Mucosa of gallbladder (tissue), 1 donor: ENCODE measurements around the gene SUSD6. TPM values are rescaled to one million over a fixed set of nuclear protein-coding genes. Genes with fewer than 3 reads are reported as not detected.
"Not testable (repeated sequence)": the region's sequence is repeated elsewhere in the genome, so short reads cannot be mapped to it uniquely, and the experiment has no call there.

Experiments used
- DNase-seq: peaks from one replicate; pipeline ENCODE4 v3.0.0-alpha.2; 2020; ENCODE audit warnings: low spot score
- total RNA-seq: library from RNA; stranded (reverse); gene quantifications from one replicate; pipeline ENCODE4 v1.2.1, GENCODE V29; 2021
- donor health status: DM: no; HTN: no; CAD: no.

The SUSD6 gene
- total RNA-seq, 1 donor from 2014 or later, result 85.1 TPM

GRCh38 chr14:69694730-69695281 is 83.4 kb downstream of the SUSD6 start:
- DNase-seq, result no peak

- no peak for DNase-seq
Observed at GRCh38 chr14:69695322-69696203, 84.2 kb downstream of the SUSD6 start.

GRCh38 chr14:69696204-69696527 is 84.8 kb downstream of the SUSD6 start:
- DNase-seq, result no peak

- no peak for DNase-seq
Observed at GRCh38 chr14:69696633-69697557, 85.5 kb downstream of the SUSD6 start.

- DNase-seq, result no peak
Observed at GRCh38 chr14:69698572-69698971, 87.2 kb downstream of the SUSD6 start.

GRCh38 chr14:69699243-69699642 is 87.8 kb downstream of the SUSD6 start:
- DNase-seq, result not testable (repeated sequence)

GRCh38 chr14:69699748-69700303 is 88.4 kb downstream of the SUSD6 start:
- no peak for DNase-seq

- no peak for DNase-seq
Observed at GRCh38 chr14:69700575-69700974, 89.2 kb downstream of the SUSD6 start.

- no peak for DNase-seq
Observed at GRCh38 chr14:69701291-69701690, 89.9 kb downstream of the SUSD6 start.

- no peak for DNase-seq
Observed at GRCh38 chr14:69701857-69702256, 90.5 kb downstream of the SUSD6 start.

GRCh38 chr14:69703047-69704039 is 91.9 kb downstream of the SUSD6 start:
- DNase-seq, result no peak

GRCh38 chr14:69704319-69704718 is 92.9 kb downstream of the SUSD6 start:
- DNase-seq, result no peak

GRCh38 chr14:69705706-69706105 is 94.3 kb downstream of the SUSD6 start:
- DNase-seq, result no peak

- no peak for DNase-seq
Observed at GRCh38 chr14:69708049-69708448, 96.7 kb downstream of the SUSD6 start.

- DNase-seq, result no peak
Observed at GRCh38 chr14:69708586-69709560, 97.5 kb downstream of the SUSD6 start.

GRCh38 chr14:69710378-69710777 is 99.0 kb downstream of the SUSD6 start:
- DNase-seq, result no peak

GRCh38 chr14:69711065-69711464 is 99.7 kb downstream of the SUSD6 start:
- no peak for DNase-seq

GRCh38 chr14:69711477-69711876 is 100.1 kb downstream of the SUSD6 start:
- DNase-seq, result no peak

GRCh38 chr14:69711881-69712560 is 100.6 kb downstream of the SUSD6 start:
- DNase-seq, result peak; percentile 44
